ENCODE data around the gene TESK1. TPM values are rescaled to one million over a fixed set of nuclear protein-coding genes. Genes with fewer than 3 reads are reported as not detected.

TESK1 gene, protein sequence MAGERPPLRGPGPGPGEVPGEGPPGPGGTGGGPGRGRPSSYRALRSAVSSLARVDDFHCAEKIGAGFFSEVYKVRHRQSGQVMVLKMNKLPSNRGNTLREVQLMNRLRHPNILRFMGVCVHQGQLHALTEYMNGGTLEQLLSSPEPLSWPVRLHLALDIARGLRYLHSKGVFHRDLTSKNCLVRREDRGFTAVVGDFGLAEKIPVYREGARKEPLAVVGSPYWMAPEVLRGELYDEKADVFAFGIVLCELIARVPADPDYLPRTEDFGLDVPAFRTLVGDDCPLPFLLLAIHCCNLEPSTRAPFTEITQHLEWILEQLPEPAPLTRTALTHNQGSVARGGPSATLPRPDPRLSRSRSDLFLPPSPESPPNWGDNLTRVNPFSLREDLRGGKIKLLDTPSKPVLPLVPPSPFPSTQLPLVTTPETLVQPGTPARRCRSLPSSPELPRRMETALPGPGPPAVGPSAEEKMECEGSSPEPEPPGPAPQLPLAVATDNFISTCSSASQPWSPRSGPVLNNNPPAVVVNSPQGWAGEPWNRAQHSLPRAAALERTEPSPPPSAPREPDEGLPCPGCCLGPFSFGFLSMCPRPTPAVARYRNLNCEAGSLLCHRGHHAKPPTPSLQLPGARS
- total RNA-seq = 28.8 TPM
- long read RNA-seq, transcript TESK1-201 (10 exons, 2,421 nt) = major isoform, 9 of 30 reads
- long read RNA-seq, partial matches to known transcripts = 18 of 30 reads
- long read RNA-seq, other reads (novel, unspliced or antisense) = 3 of 30 reads

DNA sequence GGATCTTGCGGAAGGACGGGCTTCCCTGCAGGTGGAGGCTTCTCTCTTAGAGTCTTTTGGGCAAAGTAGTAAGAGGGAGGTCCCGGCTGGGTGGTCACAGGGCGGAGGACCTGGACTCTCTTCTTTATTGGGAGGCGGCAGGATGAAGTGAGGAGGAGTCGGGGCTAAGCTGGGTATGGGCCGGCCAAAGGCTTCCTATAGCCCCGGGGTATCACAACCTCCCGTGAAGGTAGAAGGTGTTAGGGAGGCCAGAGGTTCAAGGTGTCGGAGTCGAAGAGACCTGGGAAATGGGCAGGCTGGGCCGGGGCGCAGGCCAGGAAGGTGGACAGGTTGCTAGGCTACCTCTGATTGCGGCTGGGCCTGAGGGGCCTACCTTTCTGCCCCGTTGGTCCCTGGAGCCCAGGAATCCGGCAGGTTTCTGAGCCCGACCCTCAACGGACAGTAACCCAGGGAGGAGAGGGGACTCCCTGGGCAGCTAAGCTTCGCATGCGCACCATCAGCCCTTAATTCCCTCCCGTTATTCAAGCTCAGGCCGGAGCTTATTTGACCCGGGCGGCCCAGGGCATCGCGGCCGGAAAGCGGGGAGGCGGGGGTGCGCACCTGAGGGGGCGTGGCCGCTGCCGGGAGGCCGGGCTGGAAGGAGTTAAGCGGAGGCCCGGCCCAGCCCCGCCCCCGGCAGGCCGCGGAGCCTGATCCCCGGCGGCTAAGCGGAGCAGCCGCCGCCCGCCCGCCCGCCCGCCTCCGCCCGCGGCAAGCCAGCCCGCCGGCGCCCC is at the start of gene TESK1:
Gene TESK1 (plus strand): TSS at position 685 of the 773 bp plus-strand sequence. CDS start 358 bp downstream, outside the sequence.
- intact Hi-C loops (cut with micrococcal nuclease) = no loop called here
- ATAC-seq (peak; percentile 70), DNase-seq (peak; percentile 88)

DNA sequence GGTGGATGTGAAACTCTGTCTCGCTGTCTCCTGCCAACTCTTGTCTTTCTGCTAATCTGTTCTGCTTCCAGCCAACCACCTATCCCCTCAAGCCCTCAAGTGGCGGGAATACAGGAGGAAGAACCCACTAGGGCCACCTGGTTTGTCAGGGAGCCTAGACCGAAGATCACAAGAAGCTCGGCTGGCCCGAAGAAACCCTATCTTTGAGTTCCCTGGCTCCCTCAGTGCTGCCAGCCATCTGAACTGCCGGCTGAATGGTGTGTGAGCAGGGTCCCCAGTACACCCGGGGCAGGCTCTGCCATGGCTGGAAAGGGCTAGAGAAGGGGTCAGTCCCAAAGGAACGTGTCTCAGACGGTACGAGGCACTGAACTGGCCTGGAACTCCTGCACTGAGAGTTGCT is 49.2 kb upstream of the TESK1 start:
- intact Hi-C loops (cut with micrococcal nuclease) = no loop called here
- DNase-seq (no peak), ATAC-seq (no peak)

DNA sequence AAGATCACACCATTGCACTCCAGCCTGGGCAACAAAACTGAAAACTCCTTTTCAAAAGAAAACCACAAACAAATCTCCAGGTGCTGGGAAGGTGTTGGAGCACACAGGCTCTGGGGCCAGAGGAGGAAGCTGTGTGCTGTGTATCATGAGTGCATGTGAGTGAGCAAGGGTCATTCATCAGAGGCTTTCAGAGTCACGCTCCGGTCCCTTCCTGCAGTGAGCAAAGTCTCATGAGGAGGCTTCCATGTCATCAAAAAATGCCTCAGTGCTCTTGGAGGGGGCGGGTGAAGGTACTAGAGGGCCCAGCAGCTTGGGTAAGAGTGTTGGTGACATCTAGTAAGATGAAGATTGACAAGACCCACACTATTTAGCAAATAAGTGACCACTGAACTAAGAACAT is 48.3 kb upstream of the TESK1 start:
- intact Hi-C loops (cut with micrococcal nuclease) = no loop called here
- DNase-seq (no peak), ATAC-seq (no peak)

DNA sequence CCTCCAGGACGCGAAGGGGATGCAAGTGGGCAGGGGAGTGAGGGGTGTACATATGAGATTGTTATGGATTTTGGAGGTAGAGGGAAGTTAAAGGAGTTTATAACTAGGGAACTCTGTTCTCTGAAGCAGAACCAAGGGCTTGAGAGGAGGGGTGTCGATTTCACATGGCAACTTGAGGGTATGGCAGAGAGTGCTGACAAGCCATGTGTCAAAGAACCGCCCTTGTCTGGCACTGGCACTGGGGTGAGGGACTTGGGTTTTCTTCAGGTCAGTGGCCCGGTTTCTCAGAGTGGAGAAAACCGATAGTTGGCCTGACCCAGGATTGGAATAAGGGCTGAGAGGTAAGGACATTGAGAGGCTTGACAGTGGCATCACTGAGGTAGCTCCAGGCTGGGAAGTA is 47.7 kb upstream of the TESK1 start:
- no peak for DNase-seq
- intact Hi-C loops (cut with micrococcal nuclease) = no loop called here
- ATAC-seq = no peak

DNA sequence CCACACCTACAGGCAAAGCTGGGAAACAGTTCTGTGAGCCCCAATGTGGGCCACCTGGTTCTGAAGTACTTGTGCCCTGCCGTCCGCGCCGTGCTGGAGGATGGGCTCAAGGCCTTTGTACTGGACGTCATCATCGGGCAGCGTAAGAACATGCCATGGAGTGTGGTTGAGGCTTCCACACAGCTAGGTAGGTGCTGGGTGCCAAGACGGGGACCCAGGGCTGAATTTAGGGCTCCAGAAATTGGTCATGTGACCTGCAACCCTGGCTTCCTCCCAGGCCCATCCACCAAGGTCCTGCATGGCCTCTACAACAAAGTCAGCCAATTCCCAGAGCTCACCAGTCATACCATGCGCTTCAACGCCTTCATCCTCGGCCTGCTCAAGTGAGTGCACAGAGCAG is 46.9 kb upstream of the TESK1 start:
- no peak for ATAC-seq

DNA sequence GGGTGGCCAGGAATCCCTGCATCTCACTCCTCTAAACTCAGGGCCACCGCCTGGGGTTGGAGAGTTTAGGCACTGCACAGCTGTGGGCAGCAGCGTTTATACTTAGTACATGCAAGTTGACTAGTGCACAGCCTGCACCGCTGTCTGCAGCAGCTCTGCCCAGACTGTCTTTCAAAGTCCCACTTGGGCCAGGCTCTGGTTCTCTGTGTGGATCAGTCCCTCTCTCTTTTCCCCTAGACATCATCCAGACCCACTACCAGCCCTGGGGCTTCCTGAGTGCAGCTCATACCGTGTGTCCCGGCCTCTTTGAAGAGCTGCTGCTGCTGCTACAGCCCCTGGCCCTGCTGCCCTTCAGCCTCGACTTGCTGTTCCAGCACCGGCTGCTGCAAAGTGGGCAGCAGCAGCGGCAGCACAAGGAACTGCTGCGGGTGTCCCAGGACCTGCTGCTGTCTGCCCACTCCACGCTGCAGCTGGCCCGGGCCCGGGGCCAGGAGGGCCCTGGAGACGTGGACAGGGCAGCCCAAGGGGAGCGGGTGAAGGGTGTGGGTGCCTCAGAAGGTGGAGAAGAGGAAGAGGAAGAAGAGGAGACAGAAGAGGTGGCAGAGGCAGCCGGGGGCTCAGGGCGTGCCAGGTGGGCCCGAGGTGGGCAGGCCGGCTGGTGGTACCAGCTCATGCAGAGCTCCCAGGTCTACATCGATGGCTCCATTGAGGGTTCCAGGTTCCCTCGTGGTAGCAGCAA is 45.1 kb upstream of the TESK1 start:
- ATAC-seq = no peak
- no peak for DNase-seq

More for the DNA sequence above, 46.9 kb upstream of the TESK1 start:
- intact Hi-C loops (cut with micrococcal nuclease) = no loop called here
- DNase-seq = no peak

DNA sequence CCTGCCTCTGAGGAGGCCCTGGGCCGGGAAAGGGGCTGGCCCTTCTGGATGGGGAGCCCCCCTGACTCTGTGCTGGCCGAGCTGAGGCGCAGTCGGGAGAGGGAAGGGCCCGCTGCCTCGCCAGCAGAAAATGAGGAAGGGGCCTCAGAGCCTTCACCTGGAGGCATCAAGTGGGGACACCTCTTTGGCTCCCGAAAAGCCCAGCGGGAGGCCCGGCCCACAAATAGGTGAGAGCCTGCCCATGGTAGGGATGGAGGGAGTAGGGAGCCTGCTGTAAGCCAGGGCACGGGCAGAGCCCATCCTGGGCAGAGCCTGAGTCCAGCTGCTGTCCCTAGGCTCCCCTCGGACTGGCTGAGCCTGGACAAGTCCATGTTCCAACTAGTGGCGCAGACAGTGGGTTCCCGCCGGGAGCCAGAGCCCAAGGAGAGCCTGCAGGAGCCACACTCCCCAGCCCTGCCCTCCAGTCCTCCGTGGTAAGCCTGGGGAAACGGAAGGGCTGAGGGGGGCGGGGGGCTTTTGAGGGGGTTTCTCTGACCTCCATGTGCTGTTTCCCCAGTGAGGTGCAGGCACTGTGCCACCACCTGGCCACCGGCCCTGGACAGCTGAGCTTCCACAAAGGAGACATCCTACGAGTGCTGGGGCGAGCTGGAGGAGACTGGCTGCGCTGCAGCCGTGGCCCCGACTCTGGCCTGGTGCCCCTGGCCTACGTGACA is 44.3 kb upstream of the TESK1 start:
- intact Hi-C loops (cut with micrococcal nuclease) = no loop called here
- ATAC-seq (peak; percentile 3), DNase-seq (peak; percentile 51)

More for the DNA sequence above, 45.1 kb upstream of the TESK1 start:
- intact Hi-C loops (cut with micrococcal nuclease) = no loop called here

DNA sequence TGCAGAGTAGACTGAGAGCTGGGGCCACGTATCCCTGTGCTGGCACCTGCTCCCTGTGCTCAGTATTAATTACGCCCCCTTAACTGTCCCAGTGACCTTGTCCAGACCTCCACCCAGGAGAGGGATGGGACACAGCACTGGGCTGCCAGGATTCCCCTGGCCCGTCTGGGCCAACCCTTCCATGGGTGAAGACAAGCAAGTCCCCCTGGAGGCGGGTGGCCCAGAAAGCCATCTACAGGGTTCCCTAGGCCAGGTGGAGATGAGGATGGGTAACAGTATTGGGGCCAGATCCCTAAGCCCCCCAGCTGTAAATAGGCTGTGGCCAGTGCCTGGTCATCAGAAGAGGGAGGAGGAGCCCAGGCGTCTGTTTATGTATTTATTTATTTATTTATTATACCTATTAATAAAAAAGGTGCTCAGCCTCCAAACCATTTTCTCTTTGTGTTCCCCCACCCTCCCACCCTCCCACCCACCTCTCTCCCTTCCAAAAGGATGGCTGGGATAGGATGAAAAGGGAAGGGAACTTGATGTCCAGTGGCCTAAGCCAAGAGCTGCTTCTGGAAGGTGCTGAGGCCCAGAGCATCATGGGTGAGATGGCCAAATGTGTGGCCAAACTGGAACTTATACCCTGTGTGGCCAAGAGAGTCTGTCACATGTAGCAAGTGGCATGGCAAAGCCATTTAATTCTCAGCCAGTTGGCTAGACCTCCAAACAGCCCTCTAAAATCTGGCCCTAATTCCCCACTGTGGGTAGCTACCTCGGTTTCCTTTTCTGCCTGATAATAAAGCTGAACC is 43.4 kb upstream of the TESK1 start:
- no peak for ATAC-seq
- intact Hi-C loops (cut with micrococcal nuclease) = no loop called here
- no peak for DNase-seq

DNA sequence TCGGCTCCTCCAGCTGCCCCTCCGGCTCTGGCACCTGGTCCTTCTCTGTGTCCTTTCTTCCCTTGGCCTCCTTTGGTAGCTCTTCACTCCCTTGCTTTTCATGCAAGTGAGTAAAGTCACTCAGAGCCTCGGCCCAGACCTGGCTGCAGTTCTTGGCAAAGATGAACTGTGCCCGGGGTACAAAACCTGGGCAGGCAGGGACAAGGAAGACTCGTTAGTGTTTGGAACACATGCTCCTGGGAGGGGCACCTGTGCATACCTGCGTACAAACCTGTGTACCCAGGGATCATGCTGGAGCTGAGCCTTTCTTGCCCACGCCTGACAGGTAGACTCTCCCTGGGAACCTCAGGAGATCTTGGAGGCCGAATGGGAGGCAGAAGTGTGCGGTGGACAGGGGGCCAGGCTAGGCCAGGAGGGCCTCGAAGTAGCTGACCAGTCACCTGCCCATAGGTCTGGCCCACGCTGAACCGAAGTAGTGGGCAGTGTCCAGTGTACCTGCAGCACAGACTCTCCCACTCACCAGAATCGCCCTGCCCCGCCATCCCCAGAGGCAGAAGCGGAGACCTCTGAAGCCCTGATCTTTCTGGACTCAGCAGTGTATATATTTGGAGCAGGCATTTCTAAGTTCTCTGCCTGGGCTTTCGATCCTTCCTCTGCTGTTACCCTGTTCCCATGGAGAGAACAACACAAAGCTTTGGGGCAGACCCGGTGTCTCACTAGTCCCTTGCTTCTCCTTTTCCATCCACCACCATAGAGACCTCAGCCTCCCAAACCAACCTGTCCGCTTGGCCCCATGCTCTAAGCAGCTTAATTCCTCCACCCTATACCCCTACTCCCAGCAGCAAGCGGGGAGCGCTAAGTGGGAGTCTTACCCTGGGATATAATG is 41.9 kb upstream of the TESK1 start:
- peak; percentile 31 for ATAC-seq
- intact Hi-C loops (cut with micrococcal nuclease) = no loop called here
- no peak for DNase-seq

DNA sequence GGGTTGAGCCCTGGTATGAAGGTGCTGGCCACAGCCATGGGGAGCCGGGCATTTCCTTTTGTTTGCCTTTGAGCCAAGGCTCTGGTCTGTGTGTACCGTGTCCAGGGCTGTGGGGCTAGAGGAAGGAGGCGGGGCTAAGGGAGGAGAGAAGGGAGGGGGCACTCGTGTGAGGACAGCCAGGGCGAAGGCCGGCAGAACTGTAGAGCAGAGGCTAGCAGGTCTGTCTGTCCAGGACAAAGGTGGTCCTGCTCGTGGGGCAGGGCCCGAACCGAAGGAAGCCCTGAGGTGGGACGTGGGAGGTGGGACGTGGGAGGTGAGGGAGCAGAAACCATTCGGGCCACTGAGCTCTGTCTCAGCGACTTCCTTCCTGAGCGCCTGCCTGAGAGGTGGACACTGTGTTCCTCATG is 41.3 kb upstream of the TESK1 start:
- peak; percentile 73 for ATAC-seq
- intact Hi-C loops (cut with micrococcal nuclease) = no loop called here
- peak; percentile 62 for DNase-seq

DNA sequence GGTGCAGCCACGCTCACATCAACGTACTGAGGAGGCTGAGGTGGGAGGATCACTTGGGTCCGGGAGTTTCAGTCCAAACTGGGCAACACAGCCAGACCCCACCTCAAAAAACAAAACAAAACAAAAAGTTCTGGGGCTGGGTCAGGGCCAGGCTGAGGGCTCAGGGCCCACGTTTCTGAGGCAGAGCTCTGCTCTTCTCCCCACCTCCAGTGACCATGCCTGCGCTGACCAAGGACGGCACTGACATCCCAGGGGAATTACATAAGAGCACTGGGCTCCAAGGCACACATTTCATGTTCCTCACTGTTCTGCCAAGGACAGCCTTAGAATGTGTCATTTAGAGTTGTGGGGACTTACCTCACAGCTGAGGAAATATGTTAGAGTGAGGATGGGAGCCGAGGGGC is 40.4 kb upstream of the TESK1 start:
- peak; percentile 44 for DNase-seq
- intact Hi-C loops (cut with micrococcal nuclease) = no loop called here
- ATAC-seq = peak; percentile 61

DNA sequence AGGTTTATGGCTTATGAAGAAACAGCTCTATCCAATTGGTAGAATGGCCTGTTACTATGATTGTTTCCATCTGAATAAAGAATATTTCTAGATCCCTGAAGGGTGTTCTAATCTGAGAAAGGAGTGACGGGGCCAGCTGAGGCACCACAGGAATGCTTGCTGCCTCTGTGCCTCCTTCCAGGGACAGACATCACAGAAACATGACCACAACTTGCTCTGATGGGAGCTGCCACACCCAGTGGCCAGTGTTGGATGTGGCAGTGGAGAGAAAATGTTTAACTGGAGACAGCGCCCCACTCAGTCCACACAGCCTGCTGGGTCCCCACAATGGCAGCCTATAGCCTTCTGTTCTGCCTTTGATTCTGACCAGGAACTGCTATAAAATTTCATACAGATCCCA is 38.6 kb upstream of the TESK1 start:
- intact Hi-C loops (cut with micrococcal nuclease) = no loop called here
- ATAC-seq (no peak), DNase-seq (no peak)

DNA sequence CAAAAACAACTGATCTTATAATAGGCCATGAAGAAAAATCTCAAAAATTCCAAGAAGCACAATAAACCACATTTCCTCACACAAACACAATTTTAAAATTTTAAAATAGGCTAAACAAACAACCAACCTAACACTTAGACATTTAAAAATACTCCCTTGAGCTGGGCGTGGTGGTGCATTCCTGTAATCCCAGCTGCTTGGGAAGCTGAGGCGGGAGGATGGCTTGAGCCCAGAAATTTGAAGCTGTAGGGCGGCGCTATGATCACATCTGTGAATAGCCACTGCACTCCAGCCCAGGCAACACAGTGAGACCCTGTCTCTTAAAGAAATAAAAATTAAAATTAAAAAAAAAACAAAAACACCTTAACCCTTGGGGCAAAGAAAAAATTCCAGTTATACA is 36.9 kb upstream of the TESK1 start:
- no peak for ATAC-seq
- DNase-seq = no peak
- intact Hi-C loops (cut with micrococcal nuclease) = no loop called here

DNA sequence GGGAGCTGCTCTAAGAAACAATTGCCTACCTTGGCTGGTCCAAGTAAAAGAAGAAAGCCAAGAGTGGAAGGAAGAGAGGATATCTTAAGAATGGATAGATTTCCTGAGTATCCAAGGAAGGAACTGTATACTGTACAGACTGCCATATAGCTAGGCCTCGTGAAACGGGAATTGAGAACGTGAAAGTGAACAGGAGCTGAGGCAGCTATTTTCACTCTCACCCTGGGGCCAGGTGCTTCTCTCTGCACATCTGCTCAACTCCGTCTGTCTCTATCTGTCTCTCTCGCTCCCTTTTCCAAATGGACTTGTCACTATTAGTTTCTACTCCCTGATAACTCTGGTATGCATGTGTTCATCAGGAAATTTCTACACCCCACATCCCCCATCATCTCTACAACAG is 35.9 kb upstream of the TESK1 start:
- intact Hi-C loops (cut with micrococcal nuclease) = no loop called here
- ATAC-seq (no peak), DNase-seq (no peak)

DNA sequence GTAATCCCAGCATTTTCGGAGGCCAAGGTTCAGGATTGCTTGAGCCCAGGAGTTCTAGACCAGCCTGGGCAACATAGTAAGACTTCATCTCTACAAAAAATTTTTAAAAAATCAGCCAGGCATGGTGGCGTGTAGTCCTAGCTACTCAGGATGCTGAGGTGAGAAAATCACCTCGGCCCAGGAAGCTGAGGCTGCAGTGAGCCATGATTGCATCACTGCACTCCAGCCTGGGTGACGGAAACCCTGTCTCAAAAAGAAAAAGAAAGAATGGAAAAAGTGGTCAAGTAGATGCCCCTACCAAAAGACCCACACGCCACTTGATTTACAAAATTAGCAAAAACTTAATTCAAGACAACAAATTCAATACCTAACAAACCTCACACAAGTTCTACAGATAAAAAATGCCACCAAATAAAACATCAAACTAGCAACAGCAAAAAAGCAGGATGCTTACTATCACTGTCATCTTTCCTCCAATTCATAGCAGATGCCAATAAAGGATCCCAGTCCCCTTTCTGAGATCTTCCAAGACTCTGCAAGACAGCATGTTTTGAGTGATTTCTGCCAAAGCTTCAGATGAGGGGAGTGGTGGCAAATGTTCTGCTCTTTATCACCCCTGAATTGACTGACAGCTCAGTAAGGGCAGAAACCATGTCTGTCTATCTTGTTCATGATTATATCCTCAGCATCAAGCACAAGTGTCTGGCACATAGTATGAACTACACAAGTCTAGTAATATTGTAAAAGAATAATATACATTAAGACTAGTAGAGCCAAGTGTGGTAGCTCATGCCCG is 34.2 kb upstream of the TESK1 start:
- intact Hi-C loops (cut with micrococcal nuclease) = no loop called here
- DNase-seq = no peak
- no peak for ATAC-seq

DNA sequence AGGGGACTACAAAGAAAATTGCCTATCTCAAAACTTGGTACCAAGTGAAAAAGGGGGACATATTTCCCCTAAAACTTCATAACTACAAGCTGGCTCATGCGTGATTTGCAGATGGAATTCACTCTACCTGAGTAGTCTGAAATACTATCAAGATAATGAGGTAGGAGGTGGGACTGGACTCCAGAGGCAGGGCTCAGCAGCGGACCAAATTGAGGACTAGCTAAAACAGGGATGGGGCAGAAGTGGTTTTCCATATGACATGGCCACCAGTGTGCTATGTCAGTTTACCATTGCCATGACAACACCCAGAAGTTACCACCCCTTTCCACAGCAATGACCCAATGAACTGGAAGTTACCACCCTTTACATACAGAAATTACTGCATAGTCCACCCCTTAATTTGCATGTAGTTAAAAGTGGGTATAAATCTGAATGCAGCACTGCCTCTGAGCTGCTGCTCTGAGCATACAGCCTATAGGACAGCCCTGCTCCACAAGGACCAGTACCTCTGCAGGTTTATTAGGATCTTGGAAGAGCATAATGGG is 30.4 kb upstream of the TESK1 start:
- intact Hi-C loops (cut with micrococcal nuclease) = no loop called here
- ATAC-seq = no peak
- DNase-seq = no peak
